ENCODE measurements around the gene DPM2. TPM values are rescaled to one million over a fixed set of nuclear protein-coding genes. Genes with fewer than 3 reads are reported as not detected.
A peak's percentile ranks its signal among the peaks of the same experiment; 100 is the strongest.

The DPM2 gene
- total RNA-seq, 1 donor from 2014 or later = 32.7 TPM

DNA sequence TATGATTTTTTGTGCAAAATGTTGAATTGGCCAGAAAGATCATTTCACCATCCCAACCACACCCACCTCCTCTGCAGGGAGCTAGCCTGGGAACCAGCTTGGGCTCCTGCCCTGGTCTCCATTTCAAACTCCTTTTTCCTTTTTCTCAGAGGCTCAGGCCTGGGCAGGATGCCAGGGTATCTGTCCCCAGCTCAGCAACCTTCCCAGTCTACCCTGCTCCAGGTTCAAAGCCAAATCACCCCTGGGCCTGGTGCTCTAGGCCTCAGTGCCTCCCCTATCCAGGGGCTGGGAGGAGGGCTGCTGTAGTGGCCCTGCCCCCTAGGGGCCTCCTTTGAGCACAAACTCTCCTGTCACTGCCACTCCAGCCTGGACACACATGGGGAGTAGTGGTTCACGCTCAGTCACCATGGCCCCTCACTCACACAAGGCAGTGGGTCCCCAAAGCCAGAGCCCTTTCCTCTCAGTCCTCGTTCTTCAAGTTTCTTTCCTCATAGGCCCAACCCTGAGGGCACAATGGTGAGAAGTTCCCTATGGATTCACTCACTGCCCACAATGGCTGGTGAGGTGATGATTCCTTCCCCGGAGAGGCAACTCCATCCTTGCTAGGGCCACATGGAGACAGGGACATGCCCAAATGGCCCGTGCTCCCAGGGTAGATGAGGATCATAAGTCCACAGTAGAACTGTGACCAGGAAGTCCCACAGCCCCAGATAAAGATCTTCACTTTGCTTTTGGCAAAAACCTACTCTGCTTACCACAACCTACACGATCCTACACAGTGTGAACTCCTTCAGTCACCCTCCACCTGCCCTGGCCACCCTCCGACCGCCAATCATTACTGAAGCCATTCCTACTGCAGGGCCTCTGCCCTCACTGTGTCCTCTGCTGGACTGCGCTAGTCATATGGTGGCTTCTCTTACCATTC is 19.2 kb downstream of the DPM2 start:
- Mint-ChIP-seq H3K4me1 (ENCODE audit: low read depth, unreplicated experiment) (peaks cover 15% of the 10 kb centered on the region), H3K4me3 (ENCODE audit: unreplicated experiment) (peak overlapping the region; percentile 5), H3K9me3 (ENCODE audit: unreplicated experiment) (no peaks in the 10 kb centered on the region), H3K36me3 (ENCODE audit: low read depth, unreplicated experiment) (peaks cover 1% of the 10 kb centered on the region), H3K27ac (ENCODE audit: unreplicated experiment) (peak overlapping the region; percentile 81), H3K27me3 (ENCODE audit: low read depth, unreplicated experiment) (no peaks in the 10 kb centered on the region)
- H3K79me2 ChIP-seq (ENCODE audit: insufficient read depth, low read length) = peaks cover 8% of the 10 kb centered on the region
- H3K27ac ChIP-seq (ENCODE audit: low read depth, low read length) = peak overlapping the region; percentile 70
- no peaks in the 10 kb centered on the region for H4K20me1 ChIP-seq (ENCODE audit: insufficient read depth, low read length)
- TF ChIP-seq, protein P1, sequence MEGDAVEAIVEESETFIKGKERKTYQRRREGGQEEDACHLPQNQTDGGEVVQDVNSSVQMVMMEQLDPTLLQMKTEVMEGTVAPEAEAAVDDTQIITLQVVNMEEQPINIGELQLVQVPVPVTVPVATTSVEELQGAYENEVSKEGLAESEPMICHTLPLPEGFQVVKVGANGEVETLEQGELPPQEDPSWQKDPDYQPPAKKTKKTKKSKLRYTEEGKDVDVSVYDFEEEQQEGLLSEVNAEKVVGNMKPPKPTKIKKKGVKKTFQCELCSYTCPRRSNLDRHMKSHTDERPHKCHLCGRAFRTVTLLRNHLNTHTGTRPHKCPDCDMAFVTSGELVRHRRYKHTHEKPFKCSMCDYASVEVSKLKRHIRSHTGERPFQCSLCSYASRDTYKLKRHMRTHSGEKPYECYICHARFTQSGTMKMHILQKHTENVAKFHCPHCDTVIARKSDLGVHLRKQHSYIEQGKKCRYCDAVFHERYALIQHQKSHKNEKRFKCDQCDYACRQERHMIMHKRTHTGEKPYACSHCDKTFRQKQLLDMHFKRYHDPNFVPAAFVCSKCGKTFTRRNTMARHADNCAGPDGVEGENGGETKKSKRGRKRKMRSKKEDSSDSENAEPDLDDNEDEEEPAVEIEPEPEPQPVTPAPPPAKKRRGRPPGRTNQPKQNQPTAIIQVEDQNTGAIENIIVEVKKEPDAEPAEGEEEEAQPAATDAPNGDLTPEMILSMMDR (IDR thresholded peaks at IDR 0.05; ENCODE audit: insufficient read depth, low read depth, low read length) = no peak
- no peak for TF ChIP-seq EZH2 (IDR thresholded peaks at IDR 0.05; ENCODE audit: insufficient read depth, low read length)
- H3K4me2 ChIP-seq (ENCODE audit: low read length) = peak overlapping the region; percentile 51
- H3K4me3 ChIP-seq (ENCODE audit: insufficient read depth, low read depth, low read length) = no peak overlapping the region
- no peak for FAIRE-seq
- no peak for DNase-seq (ENCODE audit: low read depth)
- no peaks in the 10 kb centered on the region for H3K36me3 ChIP-seq (ENCODE audit: insufficient read depth, low read length)
- peaks cover 42% of the 10 kb centered on the region for H3K4me1 ChIP-seq (ENCODE audit: insufficient read depth, low read length)
- no peaks in the 10 kb centered on the region for H3K27me3 ChIP-seq (ENCODE audit: insufficient read depth, low read length)
- no peaks in the 10 kb centered on the region for H3K9me3 ChIP-seq (ENCODE audit: insufficient read depth, low read depth, low read length)
- peak overlapping the region; percentile 37 for H3K9ac ChIP-seq (ENCODE audit: low read length)
- no peak overlapping the region for H2AFZ ChIP-seq (ENCODE audit: low read depth, low read length)

DNA sequence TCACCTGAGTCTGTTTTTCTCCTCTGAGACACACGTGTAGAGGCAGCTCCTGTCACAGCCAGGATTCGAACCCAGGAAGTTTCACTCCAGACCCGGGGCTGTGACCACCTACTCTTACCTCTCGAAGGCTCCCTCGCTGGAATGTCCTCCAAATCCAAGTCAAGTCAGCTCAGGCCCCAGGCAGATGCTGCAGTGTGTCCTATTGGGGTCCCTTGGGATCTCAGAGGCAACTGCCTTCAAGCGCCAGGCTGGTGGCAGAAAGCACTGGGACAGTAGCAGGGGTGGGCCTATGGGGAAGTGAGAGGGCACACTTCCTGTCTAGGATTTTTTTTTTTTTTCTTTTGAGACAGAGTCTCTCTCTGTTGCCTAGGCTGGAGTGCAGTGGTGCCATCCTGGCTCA is 20.1 kb downstream of the DPM2 start:
- H3K4me1 Mint-ChIP-seq (ENCODE audit: low read depth, unreplicated experiment) = peaks cover 15% of the 10 kb centered on the region
- H3K4me3 Mint-ChIP-seq (ENCODE audit: unreplicated experiment) = peak overlapping the region; percentile 73
- Histone ChIP-seq H3K4me3 (ENCODE audit: insufficient read depth, low read depth, low read length) (no peak overlapping the region), H3K36me3 (ENCODE audit: insufficient read depth, low read length) (no peaks in the 10 kb centered on the region), H3K4me2 (ENCODE audit: low read length) (no peak overlapping the region), H3K9ac (ENCODE audit: low read length) (no peak overlapping the region), H4K20me1 (ENCODE audit: insufficient read depth, low read length) (no peaks in the 10 kb centered on the region), H3K79me2 (ENCODE audit: insufficient read depth, low read length) (peaks cover 8% of the 10 kb centered on the region), H3K27ac (ENCODE audit: low read depth, low read length) (no peak overlapping the region), H3K27me3 (ENCODE audit: insufficient read depth, low read length) (no peaks in the 10 kb centered on the region), H3K4me1 (ENCODE audit: insufficient read depth, low read length) (peaks cover 41% of the 10 kb centered on the region), H3K9me3 (ENCODE audit: insufficient read depth, low read depth, low read length) (no peaks in the 10 kb centered on the region), H2AFZ (ENCODE audit: low read depth, low read length) (no peak overlapping the region)
- no peak overlapping the region for H3K27ac Mint-ChIP-seq (ENCODE audit: unreplicated experiment)
- no peaks in the 10 kb centered on the region for H3K27me3 Mint-ChIP-seq (ENCODE audit: low read depth, unreplicated experiment)
- FAIRE-seq = no peak
- DNase-seq (ENCODE audit: low read depth) = no peak
- no peaks in the 10 kb centered on the region for H3K9me3 Mint-ChIP-seq (ENCODE audit: unreplicated experiment)
- no peak for TF ChIP-seq EZH2 (IDR thresholded peaks at IDR 0.05; ENCODE audit: insufficient read depth, low read length)
- TF ChIP-seq, protein P1 (IDR thresholded peaks at IDR 0.05; ENCODE audit: insufficient read depth, low read depth, low read length) = no peak
- H3K36me3 Mint-ChIP-seq (ENCODE audit: low read depth, unreplicated experiment) = peaks cover 1% of the 10 kb centered on the region
